Astrocyte of the cerebellum (primary cell): ENCODE measurements around the gene C1QTNF1.

Experiments used
- DNase-seq: peaks from one replicate; pipeline ENCODE4 v3.0.0-alpha.2; 2011; ENCODE audit warnings: low read depth
- H3K4me3 ChIP-seq: 2 replicates; pipeline ENCODE4 v1.5.1; 2011; ENCODE audit warnings: mild to moderate bottlenecking, low read depth, low read length, moderate library complexity
- CTCF ChIP-seq: IDR thresholded peaks from 2 replicates; pipeline ENCODE4 v1.5.1; 2012; ENCODE audit warnings: low read length, low read depth, moderate library complexity, mild to moderate bottlenecking; ENCODE audit errors: missing control alignments
- in situ Hi-C: cut with HindIII; loops from 2 replicates; pipeline ENCODE4 v1.10.0; 2017; ENCODE audit warnings: low sequenced_read_pairs

Gene C1QTNF1

GRCh38 chr17:79038545-79039135, 14.7 kb downstream of the C1QTNF1 start:
- peak; percentile 80 for DNase-seq
- in situ Hi-C loops: no loop called here
- no peak for TF ChIP-seq CTCF
- H3K4me3 ChIP-seq: no peak overlapping the region

GRCh38 chr17:79039171-79039570, 15.2 kb downstream of the C1QTNF1 start:
- in situ Hi-C loops: no loop called here
- TF ChIP-seq CTCF: no peak
- H3K4me3 ChIP-seq: no peak overlapping the region
- no peak for DNase-seq

DNA sequence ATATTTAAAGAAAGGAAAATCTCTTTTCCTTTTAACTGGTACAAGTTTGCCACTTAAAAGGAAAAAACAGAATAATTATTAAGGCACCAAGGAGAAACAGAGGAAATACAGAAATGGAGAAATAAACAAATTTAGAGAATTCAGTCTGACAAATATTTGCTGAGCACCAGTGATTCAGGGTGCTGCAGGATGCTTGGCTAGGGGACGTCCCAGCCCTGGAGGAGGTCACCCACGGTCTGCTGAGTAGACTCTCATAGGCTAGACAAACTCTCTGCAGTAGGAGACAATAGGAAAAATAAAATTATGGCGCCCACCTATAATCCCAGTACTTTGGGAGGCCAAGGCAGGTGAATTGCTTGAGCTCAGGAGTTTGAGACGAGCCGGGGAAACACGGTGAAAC, 15.9 kb downstream of the C1QTNF1 start:
- TF ChIP-seq CTCF: no peak
- DNase-seq: no peak
- H3K4me3 ChIP-seq: no peak overlapping the region
- in situ Hi-C loops: no loop called here

DNA sequence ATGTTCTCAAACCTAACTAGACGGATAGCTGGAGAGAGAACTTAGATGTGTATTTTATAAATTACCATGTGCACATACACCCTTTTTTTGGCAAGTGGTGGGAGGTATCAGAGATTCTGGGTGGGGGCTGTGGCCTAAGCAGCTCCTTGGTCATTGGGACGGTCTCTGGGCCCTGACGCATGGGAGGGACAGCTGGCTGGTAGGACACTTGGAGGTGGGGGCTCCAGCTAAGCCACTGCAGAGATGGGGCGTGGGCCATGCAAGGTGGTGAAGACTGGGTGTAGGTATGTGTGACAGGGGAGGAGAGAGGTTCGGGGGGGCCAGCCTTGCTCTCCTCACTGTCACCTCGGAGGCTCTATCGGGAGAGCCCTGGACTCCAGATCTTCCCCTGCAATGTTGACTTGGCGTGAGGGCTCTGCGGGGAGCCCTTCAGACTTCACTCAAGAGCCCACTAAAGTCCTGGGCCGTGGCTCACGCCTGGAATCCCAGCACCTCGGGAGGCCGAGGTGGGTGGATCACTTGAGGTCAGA, 17.1 kb downstream of the C1QTNF1 start:
- DNase-seq: no peak
- in situ Hi-C loops: no loop called here
- TF ChIP-seq CTCF: no peak
- H3K4me3 ChIP-seq: no peak overlapping the region

DNA sequence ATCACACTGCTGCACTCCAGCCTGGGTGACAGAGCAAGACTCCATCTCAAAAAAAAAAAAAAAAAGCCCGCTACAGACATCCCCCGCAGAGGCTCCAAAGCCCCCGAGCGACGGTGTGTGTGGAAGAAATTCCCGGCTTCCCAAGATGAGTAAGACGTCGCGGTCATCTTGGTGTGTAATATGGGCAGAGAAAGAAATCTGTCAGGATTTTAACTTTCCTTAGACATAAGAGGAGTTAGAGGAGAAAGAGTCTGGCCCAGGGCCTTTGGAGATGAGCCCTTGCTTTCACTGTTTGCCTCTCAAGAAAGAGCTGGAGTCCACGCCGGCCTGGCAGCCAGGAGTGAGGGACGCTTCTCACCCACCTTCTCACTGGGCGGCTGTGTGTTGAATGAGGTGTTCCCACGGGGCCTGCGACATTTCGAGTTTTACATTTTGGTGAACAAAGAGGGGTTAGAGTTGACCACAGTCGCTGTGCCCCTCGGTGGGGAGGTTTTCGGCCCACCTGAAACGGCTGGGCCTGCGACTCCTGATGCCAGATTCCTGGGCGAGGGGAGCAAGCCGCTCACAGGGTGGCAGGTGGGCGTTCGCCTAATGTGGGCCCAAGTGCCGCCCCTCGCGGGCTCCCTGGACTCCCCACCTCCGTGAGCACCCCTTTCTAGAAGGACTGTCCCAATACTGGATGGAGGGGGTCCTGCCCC, 17.9 kb downstream of the C1QTNF1 start:
- DNase-seq: no peak
- TF ChIP-seq CTCF: no peak
- in situ Hi-C loops: no loop called here
- H3K4me3 ChIP-seq: no peak overlapping the region

GRCh38 chr17:79042421-79043190, 18.6 kb downstream of the C1QTNF1 start:
- no peak for DNase-seq
- no peak overlapping the region for H3K4me3 ChIP-seq
- TF ChIP-seq CTCF: peak; percentile 88
- in situ Hi-C loops: no loop called here
